Activated CD8-positive, alpha-beta memory T cell treated with anti-CD3 and anti-CD28 coated beads, Interleukin-2, amount 50 U/mL, for 48 hours (primary cell): ENCODE results near the gene CRBN.

Experiments used
- DNase-seq: peaks from one replicate; pipeline ENCODE4 v3.0.0-alpha.2; 2020

CRBN gene

DNA sequence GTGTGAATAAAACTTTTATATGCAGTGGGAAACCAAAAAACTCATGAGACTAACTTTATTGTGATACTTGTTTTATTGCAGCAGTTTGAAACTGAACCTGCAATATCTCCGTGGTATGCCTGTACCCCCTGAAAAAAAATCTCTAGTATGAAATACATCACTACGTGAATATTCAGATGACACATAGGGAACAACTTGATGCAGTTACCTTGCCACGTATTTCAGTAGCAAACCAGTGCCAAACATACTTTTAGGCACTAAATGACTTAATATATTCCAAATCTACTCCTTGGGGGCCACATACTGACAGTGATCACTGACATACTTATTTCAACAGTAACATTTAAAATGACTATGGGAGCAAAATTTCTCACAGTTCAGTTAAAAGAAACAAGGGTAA is 13.8 kb downstream of the CRBN start:
- no peak for DNase-seq

DNA sequence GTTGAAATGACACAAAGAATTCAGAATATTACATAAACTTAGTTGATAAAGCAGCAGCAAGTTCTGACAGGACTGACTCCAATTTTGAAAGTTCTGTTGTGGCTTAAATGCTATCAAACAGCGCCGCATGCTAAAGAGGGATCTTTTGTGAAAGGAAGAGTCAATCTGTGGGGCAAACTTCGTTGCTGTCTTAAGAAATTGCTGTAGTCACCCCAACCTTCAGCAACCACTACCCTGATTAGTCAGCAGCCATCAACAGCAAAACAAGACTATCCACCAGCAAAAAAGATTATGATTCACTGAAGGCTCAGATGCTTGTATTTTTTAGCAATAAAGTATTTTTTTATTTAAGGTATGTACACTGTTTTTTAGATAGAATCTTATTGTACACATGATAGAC is 14.2 kb downstream of the CRBN start:
- DNase-seq: no peak

DNA sequence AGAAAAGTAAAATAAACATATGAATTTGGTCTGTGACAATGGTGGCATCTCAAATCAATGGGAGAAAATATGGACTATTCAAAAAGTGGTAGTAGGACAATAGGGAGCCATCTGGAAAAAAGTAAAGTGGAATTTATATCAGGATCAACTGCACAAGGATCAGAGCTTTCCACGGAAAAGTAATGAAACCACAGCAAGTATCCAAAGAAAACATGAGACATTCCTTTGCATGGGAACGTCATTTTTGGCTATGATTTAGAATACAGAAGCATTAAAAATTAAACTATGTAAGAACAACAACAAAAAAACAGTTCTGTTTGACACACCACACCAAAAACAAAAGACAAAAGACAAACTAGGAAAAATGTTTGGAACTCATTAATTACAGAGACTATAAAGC is 18.7 kb downstream of the CRBN start:
- DNase-seq: no peak

DNA sequence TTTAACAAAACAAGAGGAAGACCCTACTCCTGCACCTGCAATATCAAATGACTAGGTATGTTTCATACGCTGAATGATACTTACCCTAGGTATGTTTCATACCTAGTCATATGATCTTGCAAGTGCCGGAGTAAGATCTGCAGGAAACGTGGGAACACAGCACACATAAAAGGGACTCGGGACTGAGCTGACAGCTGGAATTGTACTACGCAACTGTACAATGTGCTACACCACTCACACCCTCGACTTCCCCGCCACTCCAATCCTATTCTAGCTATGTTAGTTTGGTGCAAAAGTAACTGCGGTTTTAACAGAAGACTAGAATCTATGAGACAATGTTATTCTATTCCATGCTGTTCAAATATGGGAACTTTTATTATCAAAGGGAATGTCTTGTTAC is 22.0 kb downstream of the CRBN start:
- no peak for DNase-seq

DNA sequence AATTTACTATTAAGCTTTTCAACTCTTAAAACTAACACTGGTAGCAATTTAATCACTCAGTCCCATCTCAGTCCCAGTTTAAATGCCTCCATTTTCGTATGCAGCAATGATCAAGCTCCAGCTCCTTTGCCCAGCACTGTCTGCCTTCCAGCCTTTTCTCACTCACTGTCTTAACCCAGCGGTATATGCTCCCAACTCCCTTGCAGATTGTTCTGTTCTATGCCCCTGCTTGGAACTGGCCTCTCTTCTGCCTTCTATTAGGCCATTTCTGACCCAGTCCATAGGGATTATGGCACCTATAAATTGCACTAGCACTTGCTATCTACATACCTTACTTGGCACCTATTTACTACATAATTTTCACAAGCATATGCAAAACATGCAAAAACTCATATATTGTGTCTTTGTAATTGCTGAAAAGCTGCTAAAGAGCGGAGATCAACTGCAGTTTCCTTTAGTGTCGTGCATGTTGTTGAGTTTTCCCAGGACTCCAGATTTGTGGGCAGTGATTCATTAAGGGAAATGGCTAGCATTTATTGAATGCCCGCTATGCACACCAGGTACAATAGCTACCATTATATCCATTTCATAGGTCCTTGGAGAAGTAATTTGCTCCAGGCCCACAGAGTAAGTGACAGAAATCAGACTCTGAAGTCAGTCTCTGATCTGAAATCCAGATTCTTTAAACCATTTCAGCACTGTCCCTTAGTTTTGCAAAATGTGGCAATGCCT is 24.4 kb downstream of the CRBN start:
- no peak for DNase-seq

DNA sequence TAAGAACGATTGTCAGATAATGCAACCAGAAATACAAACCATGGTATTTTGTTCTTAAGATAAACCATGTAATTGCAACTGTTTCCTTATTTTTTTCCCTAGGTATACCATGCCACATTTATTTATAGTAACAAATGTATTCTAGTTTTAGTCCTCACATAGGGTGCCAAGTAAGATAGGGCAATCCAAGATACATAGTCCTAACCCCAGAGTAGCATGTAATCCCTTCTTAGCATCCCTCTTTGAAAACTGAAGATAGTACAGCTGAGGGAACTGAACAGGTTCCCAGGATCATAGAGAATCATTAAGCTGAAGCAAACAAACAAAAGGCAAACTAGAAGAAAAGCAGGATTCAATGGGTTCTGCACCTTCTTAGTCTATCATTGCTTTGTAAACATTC is 28.0 kb downstream of the CRBN start:
- no peak for DNase-seq

DNA sequence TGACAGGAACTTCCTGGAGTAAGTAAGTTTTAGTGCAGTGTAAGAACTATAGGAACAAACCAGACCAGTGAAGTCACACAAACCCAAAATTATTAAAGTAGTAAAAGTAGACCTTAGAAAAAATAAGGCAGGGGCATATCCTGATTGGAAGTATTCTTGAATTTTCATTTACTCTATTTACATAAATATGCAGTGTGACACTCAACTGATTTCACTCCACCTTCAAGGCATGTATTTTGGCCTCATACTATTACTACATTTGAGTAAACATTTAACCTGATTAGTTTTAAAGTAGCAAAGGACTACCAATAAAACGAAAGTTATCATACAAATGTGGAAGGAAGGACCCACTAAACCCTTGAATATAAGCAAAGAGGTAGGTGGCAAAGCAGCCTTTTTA is 29.9 kb downstream of the CRBN start:
- DNase-seq: no peak

DNA sequence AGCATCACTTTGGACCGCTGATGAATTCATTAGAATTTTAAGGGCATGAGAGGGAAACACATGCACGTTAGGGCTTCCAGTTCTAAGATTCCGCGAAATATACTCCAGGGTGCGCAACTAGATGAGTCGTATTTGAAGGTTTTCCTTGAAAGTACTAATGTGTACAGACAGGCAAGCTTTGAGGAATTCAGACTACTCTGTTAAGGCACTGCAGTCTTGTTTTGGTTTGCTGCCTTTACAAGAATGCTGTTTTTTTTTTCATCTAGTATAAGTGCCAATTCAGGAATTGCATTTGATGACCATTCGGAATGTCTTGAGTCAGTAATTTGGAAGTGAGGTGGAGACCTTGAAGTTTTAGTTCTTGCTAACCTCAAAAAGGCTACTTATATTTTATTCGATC is 33.7 kb downstream of the CRBN start:
- DNase-seq: no peak

DNA sequence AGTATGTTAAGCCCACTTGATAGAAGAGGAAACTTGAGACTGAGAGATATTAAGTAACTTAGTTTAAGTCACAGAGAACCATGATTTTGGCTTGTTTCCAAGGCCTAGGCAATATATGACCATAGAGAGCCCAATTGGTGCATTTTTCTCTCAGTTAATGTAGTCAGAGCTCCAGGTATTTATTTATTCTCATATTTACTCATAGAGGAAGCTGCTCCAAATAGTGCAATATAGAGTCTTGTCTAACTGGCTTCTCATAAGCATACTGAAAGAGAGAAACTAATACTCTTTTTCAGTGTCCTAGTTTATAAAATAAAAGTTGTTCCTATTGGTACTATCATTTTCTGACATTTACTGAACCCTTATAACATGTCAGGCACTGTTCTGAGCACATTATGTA is 37.6 kb downstream of the CRBN start:
- no peak for DNase-seq

DNA sequence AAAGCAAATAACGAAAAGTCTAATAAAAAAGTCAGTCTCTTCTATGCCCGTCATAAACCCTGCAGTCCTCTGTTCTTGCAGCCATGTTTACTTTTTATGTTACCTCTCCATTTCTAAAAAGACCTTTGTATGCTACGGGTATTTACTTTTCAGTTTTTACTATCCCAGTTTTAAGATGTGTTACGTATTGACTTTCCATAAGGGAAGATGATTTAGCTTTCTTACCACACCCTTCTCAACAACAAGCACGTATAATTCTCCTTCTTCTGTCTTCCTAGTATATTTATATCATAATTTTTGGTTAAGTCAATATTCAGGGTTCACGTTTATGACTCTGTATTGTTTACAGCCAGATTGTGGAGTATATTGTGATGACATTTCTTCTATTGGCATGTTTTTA is 42.0 kb downstream of the CRBN start:
- no peak for DNase-seq

DNA sequence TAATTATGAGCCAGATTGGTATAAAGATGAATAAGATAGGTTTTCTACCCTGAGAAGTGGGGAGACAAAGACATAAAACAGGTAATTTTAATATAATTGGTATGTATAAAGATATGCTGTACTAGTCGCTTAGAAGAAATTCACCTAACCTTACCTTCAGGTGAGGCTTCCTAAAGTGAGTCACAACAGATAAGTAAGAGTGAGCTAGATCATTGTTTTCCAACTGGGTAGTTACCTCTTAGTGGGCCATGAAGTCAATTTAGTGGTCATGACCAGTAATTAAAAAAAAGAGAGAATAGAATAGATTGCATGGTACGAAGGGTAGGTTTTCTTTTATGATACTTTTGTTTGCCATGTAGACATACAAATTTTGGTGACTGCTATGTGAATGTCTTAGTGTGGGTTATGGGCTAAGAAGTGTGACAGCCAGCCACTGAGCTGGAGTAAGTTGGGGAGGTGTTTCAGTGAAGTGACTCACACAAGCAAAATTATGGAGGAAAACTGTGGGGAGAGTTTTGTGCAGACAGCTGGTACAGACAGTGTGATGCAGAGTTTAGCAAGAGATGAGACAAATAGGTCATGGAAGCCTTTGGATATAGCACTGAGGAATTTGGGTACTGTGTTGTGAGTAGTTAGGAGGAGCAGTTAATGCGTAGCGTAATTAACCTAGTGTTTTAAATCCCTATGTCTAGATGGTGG is 44.6 kb downstream of the CRBN start:
- DNase-seq: no peak

DNA sequence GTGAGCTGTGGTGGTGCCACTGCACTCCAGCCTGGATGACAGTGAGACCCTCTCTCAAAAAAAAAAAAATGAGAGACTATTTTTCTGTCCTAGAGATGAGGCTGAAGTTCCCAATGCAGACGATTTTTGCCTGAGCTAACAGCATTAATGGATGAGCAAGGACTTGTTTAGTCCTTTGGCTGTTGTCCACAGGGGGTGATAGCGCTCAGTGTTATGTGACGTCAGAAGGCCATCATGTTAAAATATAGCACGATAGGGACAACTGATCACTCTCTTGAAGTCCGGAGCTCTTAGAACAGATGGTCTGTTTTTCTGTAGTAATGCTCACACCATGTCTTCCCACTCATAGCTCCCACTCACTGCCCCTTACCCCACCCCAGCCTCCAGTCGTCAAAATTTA is 46.0 kb downstream of the CRBN start:
- no peak for DNase-seq

DNA sequence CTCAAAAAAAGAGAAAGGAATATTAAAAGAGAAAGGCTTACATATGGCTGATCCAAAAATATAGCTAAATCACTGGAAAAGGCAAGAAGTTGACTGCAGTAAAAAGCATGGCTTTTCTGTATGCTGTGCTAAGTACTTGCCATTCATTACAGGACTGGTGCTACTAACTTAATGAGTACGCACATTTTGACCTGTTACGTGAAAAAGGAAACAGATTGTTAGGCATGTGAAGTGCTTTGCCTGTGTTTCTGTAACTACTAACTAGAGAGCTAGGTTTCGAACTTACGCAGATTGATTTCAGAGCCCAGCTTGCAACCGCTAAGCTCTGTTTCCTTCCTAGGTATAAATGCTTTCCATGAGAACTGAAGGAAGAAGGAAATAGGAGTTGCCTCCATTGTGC is 49.9 kb downstream of the CRBN start:
- DNase-seq: no peak

DNA sequence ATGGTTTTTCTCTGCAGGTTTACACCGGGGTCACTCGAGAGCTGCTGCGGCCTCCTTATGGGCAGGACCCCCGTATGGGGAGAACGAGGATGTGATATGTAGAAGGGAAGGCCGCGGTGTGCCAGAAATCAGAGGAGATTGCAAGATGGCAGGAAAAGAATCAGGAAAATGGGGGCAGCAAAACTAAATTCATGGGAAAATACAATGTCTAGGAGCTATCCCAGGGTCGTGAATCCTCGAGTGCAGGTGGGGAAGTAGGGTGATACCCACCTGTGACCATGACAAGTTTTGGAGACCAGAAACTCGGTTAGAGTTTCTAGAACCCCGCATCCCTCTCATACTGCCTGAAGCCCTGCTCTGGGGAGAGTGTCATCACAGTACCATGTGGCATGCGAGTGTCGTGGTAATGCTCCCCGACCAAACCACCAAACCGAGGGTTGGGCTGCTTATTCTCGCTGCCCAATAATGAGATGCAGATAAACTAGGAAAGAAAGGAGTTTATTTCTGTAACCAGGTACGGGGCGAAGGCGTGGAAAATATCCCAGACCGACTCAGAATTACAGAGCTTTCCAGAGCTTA is 52.0 kb downstream of the CRBN start:
- peak; percentile 72 for DNase-seq

DNA sequence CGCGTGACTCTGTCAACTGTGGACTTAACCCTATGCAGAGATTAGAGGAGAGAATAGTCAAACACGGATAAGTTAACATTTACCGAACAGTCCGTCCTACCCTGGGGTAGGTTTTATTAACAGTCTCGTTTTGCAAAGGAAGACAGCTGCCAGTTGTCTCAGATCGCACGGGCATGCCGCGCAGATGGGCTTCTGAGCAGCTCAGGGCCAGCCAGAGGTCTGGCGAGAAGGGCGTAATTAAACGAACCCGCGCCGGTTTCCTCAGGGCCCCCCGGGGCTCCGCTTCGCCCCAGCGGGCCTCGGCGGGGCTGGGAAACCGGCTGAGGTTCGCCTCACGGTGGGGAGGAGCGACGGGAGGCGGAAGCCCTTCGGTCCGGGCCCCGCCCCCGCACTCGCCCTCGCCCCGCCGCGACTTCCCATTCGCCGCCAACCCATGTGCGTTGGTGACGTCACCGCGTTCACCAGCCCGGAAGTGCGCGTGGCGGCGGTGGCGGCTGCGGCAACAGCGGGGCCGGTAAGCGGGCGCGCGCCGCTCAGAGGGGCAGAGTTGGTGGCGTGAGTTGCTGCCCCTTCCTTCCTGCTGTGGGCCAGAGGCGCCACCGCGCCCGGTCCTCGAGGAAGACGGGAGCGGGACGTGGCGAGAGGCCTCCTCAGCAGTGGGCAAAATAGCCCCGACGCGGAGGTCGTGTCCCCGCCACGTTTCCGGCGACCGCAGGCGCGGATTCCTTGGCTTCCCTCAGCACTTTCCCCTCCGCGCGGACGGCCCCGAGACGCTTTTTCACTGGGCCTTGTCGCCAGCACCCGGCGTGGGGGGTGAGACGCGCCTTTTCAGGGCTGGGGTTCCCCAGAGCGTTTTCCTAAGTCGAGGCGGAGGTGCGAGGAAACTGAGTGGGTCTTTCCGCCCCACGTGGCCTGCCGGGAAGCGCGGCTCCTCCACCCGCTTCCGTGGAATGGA is 52.7 kb downstream of the CRBN start, which contains the start of gene TRNT1:
TRNT1 (plus strand) TSS at position 464 of the 955 bp plus-strand sequence. CDS start 2,101 bp downstream, outside the sequence.
- DNase-seq: peak; percentile 98

DNA sequence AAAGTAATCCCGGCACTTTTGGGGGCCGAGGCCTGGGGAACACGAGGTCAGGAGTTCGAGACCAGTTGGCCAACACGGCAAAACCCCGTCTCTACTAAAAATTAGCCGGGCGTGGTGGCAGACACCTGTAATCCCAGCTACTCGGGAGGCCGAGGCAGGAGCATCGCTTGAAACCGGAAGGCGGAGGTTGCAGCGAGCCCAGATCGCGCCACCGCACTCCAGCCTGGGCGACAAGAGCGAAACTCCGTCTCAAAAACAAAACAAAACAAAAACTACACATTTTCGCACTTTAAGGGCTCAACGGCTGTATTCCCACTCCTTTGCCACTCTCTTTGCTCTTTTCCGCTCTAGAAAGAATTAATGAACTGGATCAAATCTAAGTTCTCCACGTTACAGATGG is 53.5 kb downstream of the CRBN start:
- DNase-seq: no peak

DNA sequence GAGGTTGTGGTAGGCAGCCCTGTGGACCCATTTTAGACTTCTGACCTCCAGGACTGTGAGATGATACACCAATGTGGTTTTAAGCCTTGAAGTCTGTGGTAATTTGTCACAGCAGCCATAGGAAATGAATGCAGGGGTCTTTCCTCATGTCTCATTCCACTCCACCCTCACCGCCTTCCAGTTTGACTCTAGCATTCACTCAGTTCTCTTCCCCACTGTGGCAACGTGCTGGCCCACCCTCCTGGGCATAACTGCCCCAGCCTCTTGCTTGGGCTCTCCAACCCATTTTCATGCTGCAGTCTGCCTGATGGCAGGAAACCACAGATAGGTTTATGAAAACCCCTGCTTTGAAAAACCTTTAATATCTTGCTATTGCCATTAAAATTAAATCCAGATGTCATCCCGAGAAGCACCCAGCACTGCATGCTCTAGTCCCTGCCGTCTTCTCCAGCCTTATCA is 60.1 kb downstream of the CRBN start:
- no peak for DNase-seq

DNA sequence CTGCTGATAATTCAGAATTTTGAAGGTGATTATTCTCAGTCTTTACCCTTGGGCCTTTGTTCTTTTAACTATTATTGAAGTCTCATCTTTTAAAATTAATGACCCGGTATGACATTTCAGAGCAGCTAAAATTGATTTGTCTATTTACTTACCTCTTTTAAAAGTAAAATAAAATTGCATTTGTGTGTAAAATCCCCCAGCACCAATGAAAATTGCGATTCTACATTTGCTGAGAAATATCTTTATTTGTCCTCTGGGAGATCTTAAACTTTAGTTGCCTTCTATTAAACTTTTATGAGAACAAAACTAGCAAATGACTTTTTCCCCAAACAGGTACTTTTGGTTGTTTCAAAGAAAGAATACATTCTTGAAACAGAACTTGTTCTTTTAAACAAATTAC is 61.8 kb downstream of the CRBN start:
- DNase-seq: no peak

DNA sequence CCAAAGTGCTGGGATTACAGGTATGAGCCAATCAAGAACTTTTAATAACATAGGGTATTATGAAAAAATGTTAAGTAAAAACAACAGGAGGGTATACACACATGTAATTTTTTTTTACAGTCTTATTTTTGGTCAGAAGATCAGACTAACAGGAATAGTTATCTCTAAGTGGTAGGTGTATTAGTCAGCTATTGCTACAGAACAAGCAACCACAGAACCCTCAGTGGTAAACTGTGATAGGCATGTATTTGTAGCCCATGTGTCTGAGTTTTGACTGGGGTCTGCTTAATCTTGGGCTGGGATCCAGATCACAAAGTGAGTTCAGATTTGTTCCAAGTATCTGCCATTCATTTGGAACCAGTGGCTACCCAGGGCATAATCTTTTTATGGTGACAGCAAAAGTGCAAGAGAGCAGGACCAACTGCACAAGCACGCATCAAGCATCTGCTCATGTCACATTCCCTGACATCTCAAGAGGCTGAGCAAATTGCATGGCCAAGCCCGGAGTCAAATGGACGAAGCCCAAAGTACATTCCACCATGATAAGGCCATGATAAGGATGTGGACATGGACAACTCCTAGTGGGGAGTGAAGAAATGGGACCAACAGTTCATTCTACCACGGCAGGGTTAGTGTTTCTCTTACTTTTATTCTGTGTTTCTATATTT is 66.3 kb downstream of the CRBN start:
- DNase-seq: no peak

DNA sequence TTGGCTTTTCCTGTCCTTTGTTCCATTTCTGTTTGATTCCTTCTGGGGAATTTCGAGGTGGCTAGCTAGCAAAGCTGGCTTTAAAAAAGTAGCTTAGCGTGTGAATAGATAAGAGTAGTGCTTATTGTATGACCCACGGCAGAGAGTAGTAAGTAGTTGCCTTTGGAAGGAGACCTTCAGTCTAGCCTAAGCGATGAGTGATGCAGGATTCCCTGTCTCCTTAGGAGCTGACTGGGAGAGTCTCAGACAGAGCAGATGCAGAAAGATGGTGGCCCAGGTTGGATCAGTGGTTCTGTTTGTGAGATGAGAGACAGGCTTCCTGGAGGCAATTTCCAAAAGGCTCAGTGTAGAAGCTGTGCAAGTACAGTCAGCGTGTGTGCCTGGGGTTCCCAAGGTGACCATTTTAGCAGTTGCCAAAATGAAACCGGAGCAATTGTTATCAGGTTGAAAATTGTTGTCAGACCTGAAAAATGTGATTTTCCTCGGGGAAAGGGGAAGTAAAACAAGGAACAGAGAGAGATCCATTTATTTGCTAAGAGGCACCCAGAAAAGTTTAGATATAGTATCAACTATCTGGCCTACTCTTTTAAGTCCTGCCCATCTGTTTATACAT is 68.6 kb downstream of the CRBN start:
- no peak for DNase-seq

DNA sequence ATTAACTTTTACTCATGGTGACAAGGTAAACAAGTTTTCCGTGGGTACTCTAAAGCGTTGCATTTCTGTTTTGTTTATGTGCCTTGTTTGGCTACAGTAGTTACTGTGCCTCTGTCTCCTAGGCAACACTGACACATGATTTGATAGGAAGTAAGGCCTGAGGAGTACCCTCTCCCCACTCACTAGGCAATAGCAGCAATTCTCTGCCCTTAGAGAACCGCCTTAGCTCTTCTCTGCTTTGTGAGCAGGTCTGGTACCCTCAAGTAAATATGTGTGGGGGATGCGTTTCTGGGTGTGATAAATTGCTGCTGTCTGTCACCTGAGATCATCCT is 69.2 kb downstream of the CRBN start, which contains the start of gene IL5RA:
IL5RA (minus strand) TSS at position 76 of the 332 bp plus-strand sequence. CDS start 5,390 bp downstream, outside the sequence.
- no peak for DNase-seq
